ENCODE measurements around the gene CMSS1. TPM values are rescaled to one million over a fixed set of nuclear protein-coding genes. Genes with fewer than 3 reads are reported as not detected.

Gene CMSS1
- total RNA-seq, 1 experiment from 2014 or later = 117 TPM

DNA sequence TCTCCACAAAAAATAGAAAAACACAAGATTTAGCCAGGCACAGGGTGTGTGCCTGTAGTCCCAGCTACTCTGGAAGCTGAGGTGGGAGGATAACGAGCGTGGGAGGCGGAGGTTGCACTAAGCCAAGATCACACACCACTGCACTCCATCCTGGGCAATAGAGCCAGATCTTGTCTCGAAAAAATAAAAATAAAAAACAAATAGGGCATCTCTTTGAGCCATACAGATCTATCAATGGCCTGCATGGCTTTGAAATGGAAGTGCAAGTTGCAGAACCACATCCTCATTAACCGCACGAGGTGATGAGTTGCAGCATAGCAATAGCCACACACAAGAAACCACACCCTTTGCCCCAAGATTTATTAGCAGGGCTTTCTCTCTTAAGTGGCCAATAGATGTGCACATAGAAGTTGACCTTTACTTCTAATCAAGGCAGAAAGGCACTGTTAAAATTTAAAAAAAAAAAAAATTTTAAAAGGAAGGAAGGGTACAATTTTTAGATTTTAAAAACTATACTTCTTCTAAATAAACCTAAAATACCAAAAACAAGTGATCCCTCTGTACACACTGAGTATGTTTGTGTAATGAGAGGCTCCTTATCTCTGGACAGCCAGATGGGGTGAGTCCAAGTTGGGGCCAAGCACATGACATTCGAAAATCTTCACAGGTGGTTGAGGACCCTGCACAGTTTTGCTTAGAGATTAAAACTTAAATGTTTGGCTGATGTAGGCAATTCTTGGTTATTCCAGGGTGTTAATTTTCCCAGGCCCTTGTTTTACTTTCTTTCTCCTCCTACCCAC, 243.2 kb downstream of the CMSS1 start:
- no TSS peak for BruUV-seq (replicated peaks)
- intact Hi-C loops (cut with micrococcal nuclease) = no loop called here
- Mint-ChIP-seq H3K36me3 (ENCODE audit: insufficient read depth, unreplicated experiment) (no peaks in the 10 kb centered on the region), H3K9me3 (ENCODE audit: unreplicated experiment) (no peaks in the 10 kb centered on the region), H3K4me1 (ENCODE audit: insufficient read depth, unreplicated experiment) (peaks cover 3% of the 10 kb centered on the region), H3K27ac (ENCODE audit: low read depth, unreplicated experiment) (no peak overlapping the region), H3K27me3 (ENCODE audit: insufficient read depth, unreplicated experiment) (no peaks in the 10 kb centered on the region), H3K4me3 (ENCODE audit: unreplicated experiment) (no peak overlapping the region)
- TF ChIP-seq, protein P1, sequence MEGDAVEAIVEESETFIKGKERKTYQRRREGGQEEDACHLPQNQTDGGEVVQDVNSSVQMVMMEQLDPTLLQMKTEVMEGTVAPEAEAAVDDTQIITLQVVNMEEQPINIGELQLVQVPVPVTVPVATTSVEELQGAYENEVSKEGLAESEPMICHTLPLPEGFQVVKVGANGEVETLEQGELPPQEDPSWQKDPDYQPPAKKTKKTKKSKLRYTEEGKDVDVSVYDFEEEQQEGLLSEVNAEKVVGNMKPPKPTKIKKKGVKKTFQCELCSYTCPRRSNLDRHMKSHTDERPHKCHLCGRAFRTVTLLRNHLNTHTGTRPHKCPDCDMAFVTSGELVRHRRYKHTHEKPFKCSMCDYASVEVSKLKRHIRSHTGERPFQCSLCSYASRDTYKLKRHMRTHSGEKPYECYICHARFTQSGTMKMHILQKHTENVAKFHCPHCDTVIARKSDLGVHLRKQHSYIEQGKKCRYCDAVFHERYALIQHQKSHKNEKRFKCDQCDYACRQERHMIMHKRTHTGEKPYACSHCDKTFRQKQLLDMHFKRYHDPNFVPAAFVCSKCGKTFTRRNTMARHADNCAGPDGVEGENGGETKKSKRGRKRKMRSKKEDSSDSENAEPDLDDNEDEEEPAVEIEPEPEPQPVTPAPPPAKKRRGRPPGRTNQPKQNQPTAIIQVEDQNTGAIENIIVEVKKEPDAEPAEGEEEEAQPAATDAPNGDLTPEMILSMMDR (IDR thresholded peaks at IDR 0.05; ENCODE audit: unreplicated experiment) = no peak
- CTCF ChIA-PET = interaction anchor here (0.5 to 1.0 kb wide), 4 partner anchors 8 to 217 kb away, joined by 3 to 6 read pairs (median 4); no protein-coding TSS in a partner anchor
- POLR2A ChIA-PET = interaction anchor here (0.7 to 1.5 kb wide), 2 partner anchors 11 to 23 kb away, joined by 4 to 6 read pairs; no protein-coding TSS in a partner anchor
- DNase-seq (ENCODE audit: unreplicated experiment) = no peak

DNA sequence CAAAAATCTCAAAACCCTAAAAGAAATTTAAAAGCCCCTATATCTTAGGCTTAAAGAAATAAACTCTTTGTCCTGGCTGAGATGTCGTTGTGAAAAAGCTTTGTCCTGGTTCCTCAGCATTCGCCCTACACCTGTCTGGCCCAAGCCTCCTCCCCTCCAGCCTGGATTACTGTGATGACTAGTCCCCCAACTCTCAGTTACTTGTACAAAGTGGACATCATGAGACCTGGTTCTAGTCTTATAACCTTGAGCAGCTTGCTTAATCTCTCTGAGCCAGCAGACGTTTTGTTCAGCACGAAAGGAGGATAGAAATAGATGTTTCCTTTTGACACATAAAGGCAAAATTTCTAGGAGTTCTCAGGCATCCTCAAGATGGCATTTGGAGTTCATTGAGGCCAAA, 245.0 kb downstream of the CMSS1 start:
- intact Hi-C loops (cut with micrococcal nuclease) = no loop called here
- no peaks in the 10 kb centered on the region for H3K36me3 Mint-ChIP-seq (ENCODE audit: insufficient read depth, unreplicated experiment)
- no TSS peak for BruUV-seq (replicated peaks)
- no peaks in the 10 kb centered on the region for H3K9me3 Mint-ChIP-seq (ENCODE audit: unreplicated experiment)
- no peaks in the 10 kb centered on the region for H3K4me1 Mint-ChIP-seq (ENCODE audit: insufficient read depth, unreplicated experiment)
- TF ChIP-seq, protein P1 (IDR thresholded peaks at IDR 0.05; ENCODE audit: unreplicated experiment) = no peak
- no peak for DNase-seq (ENCODE audit: unreplicated experiment)
- H3K27ac Mint-ChIP-seq (ENCODE audit: low read depth, unreplicated experiment) = no peak overlapping the region
- no peaks in the 10 kb centered on the region for H3K27me3 Mint-ChIP-seq (ENCODE audit: insufficient read depth, unreplicated experiment)
- ChIA-PET CTCF (interaction anchor here (0.5 to 1.3 kb wide), 5 partner anchors 12 to 230 kb away, joined by 3 to 4 read pairs (median 3); no protein-coding TSS in a partner anchor), POLR2A (interaction anchor here (0.6 to 0.7 kb wide), 2 partner anchors 31 to 188 kb away, joined by 3 read pairs; no protein-coding TSS in a partner anchor)
- H3K4me3 Mint-ChIP-seq (ENCODE audit: unreplicated experiment) = no peak overlapping the region

DNA sequence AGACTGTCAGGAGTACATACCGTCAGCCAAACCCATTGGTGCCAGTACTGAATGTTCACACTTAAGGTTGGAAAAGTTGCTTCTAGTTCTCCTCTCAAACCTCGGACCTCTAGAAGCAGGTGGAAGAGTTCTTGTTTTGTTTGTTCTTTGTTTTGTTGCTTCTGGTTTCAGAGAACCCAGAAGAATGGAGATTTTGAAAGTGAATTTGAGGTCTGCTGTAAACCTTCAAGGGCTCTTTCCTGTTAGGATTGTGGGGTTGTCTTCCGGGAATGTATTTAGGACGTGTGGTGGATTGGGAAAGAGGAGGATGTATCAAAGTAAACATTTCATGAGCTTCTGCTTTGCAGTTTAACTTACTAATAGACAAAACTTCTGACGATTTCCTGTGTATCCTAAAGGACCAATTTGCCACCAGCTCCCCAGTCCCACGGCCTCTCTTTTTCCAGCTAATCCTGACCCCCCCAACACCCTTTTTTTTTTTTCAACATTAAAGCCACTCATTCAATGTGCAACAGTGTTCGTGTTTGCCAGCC, 246.3 kb downstream of the CMSS1 start:
- ChIA-PET POLR2A (interaction anchor here (0.8 to 1.7 kb wide), 2 partner anchors 19 to 101 kb away, joined by 3 to 4 read pairs; no protein-coding TSS in a partner anchor), CTCF (interaction anchor here (0.7 to 2.3 kb wide), 4 partner anchors 13 to 233 kb away, joined by 3 to 9 read pairs (median 3); no protein-coding TSS in a partner anchor)
- H3K36me3 Mint-ChIP-seq (ENCODE audit: insufficient read depth, unreplicated experiment) = no peaks in the 10 kb centered on the region

DNA sequence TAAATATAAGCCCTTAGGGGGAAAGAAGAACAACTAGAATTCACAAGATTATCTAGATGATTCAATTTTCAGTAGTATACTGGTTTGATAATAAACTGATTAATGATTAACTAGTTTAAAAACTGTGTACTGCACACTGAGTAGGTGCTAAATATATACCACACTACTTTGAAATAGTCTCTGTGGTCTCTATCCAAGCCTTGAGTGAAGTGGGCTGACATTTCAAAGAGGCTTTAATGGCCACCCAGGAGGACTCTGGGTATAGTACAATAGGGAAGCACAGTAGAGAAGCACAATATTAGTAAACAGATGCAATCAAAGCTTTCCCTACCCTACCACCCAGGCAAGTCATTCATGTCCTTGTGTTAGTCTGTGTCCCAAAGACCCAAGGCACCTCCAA, 249.9 kb downstream of the CMSS1 start:
- TF ChIP-seq, protein P1 (IDR thresholded peaks at IDR 0.05; ENCODE audit: unreplicated experiment) = no peak
- Mint-ChIP-seq H3K27me3 (ENCODE audit: insufficient read depth, unreplicated experiment) (no peaks in the 10 kb centered on the region), H3K4me3 (ENCODE audit: unreplicated experiment) (no peak overlapping the region), H3K27ac (ENCODE audit: low read depth, unreplicated experiment) (peak overlapping the region; percentile 31), H3K36me3 (ENCODE audit: insufficient read depth, unreplicated experiment) (no peaks in the 10 kb centered on the region), H3K9me3 (ENCODE audit: unreplicated experiment) (no peaks in the 10 kb centered on the region), H3K4me1 (ENCODE audit: insufficient read depth, unreplicated experiment) (peaks cover 7% of the 10 kb centered on the region)
- POLR2A ChIA-PET = no interaction called here
- BruUV-seq (replicated peaks) = no TSS peak
- CTCF ChIA-PET = interaction anchor here (0.7 to 4.2 kb wide), 7 partner anchors 8 to 190 kb away, joined by 3 to 43 read pairs (median 6); no protein-coding TSS in a partner anchor
- DNase-seq (ENCODE audit: unreplicated experiment) = no peak
- intact Hi-C loops (cut with micrococcal nuclease) = no loop called here

More for the DNA sequence above, 246.3 kb downstream of the CMSS1 start:
- Mint-ChIP-seq H3K27me3 (ENCODE audit: insufficient read depth, unreplicated experiment) (no peaks in the 10 kb centered on the region), H3K9me3 (ENCODE audit: unreplicated experiment) (no peaks in the 10 kb centered on the region), H3K27ac (ENCODE audit: low read depth, unreplicated experiment) (no peak overlapping the region), H3K4me1 (ENCODE audit: insufficient read depth, unreplicated experiment) (no peaks in the 10 kb centered on the region), H3K4me3 (ENCODE audit: unreplicated experiment) (no peak overlapping the region)
- intact Hi-C loops (cut with micrococcal nuclease) = no loop called here
- no TSS peak for BruUV-seq (replicated peaks)
- TF ChIP-seq, protein P1 (IDR thresholded peaks at IDR 0.05; ENCODE audit: unreplicated experiment) = no peak
- no peak for DNase-seq (ENCODE audit: unreplicated experiment)

Data from MCF 10A (cell line).